ENCODE measurements around the gene CDK5.

DNA sequence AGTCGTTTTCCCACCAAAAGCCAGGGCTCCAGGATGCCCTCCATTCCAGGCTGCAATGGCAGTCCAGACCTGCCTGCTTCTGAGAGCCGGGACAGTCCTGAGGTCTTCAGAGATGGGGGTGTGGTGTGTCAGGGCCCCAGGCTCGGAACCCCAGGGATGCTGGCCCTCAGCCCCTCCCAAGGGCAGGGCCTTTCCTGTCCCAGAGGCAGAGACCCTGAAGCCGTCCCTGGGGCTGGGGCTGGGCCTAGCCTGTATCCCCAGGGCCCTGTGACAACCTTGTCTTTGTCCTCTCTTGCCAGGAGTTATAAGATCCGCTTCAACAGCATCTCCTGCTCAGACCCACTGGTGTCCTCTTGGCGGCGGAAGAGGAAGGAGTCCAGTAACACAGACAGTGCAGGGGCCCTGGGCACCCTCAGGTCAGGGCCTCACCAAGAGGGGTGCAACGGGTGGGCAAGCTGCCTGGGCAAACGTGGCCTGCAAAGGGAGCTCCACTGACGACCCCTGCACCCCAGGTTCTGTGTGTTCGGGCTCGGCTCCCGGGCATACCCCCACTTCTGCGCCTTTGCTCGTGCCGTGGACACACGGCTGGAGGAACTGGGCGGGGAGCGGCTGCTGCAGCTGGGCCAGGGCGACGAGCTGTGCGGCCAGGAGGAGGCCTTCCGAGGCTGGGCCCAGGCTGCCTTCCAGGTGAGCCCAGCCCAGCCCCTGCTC lies 51.0 kb downstream of the CDK5 start:
- TF ChIP-seq, protein P1, sequence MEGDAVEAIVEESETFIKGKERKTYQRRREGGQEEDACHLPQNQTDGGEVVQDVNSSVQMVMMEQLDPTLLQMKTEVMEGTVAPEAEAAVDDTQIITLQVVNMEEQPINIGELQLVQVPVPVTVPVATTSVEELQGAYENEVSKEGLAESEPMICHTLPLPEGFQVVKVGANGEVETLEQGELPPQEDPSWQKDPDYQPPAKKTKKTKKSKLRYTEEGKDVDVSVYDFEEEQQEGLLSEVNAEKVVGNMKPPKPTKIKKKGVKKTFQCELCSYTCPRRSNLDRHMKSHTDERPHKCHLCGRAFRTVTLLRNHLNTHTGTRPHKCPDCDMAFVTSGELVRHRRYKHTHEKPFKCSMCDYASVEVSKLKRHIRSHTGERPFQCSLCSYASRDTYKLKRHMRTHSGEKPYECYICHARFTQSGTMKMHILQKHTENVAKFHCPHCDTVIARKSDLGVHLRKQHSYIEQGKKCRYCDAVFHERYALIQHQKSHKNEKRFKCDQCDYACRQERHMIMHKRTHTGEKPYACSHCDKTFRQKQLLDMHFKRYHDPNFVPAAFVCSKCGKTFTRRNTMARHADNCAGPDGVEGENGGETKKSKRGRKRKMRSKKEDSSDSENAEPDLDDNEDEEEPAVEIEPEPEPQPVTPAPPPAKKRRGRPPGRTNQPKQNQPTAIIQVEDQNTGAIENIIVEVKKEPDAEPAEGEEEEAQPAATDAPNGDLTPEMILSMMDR (IDR thresholded peaks at IDR 0.05; ENCODE audit: insufficient read depth, low read depth, low read length): no peak
- TF ChIP-seq EZH2 (IDR thresholded peaks at IDR 0.05; ENCODE audit: insufficient read depth, low read length): no peak
